Stimulated activated CD4-positive, alpha-beta T cell treated with anti-CD3 and anti-CD28 coated beads, Interleukin-2, amount 100 ng/mL, for 4 hours (primary cell): ENCODE results near the gene OSCAR.
A peak's percentile ranks its signal among the peaks of the same experiment; 100 is the strongest.

Experiments
- DNase-seq: peaks from one replicate; pipeline ENCODE4 v3.0.0-alpha.2; 2020; ENCODE audit warnings: low read depth

OSCAR gene

GRCh38 chr19:54100561-54100960 lies at the start of gene OSCAR:
OSCAR (minus strand) TSS chr19:54100803; CDS start chr19:54100792, 11 bp downstream.
- no peak for DNase-seq

GRCh38 chr19:54149021-54149812 lies 48.6 kb upstream of the OSCAR start:
- no peak for DNase-seq

GRCh38 chr19:54148158-54148557 lies 47.6 kb upstream of the OSCAR start:
- no peak for DNase-seq

- DNase-seq: no peak
These were observed 47.1 kb upstream of the OSCAR start for GRCh38 chr19:54147676-54148075.

- DNase-seq: no peak
These were observed 45.0 kb upstream of the OSCAR start for GRCh38 chr19:54145541-54146158.

GRCh38 chr19:54142166-54142780 lies 41.7 kb upstream of the OSCAR start:
- DNase-seq: no peak

GRCh38 chr19:54141356-54141755 lies 40.8 kb upstream of the OSCAR start:
- DNase-seq: no peak

GRCh38 chr19:54138489-54139256 lies 38.1 kb upstream of the OSCAR start:
- DNase-seq: no peak

- DNase-seq: no peak
These were observed 37.3 kb upstream of the OSCAR start, which contains the start of gene CNOT3 for GRCh38 chr19:54137699-54138488. CNOT3 (plus strand) TSS chr19:54137762; CDS start chr19:54142979, 5,217 bp downstream.

- DNase-seq: peak; percentile 99
These were observed 36.5 kb upstream of the OSCAR start for GRCh38 chr19:54136864-54137698.

- no peak for DNase-seq
These were observed 35.7 kb upstream of the OSCAR start for GRCh38 chr19:54136086-54136863.

- DNase-seq: no peak
These were observed 33.5 kb upstream of the OSCAR start for GRCh38 chr19:54133957-54134590.

- no peak for DNase-seq
These were observed 32.8 kb upstream of the OSCAR start for GRCh38 chr19:54133312-54133956.

- DNase-seq: no peak
These were observed 29.0 kb upstream of the OSCAR start for GRCh38 chr19:54129617-54129996.

GRCh38 chr19:54128796-54129616 lies 28.4 kb upstream of the OSCAR start:
- DNase-seq: no peak

GRCh38 chr19:54128441-54128725 lies 27.8 kb upstream of the OSCAR start:
- DNase-seq: no peak

GRCh38 chr19:54127688-54128440 lies 27.3 kb upstream of the OSCAR start:
- no peak for DNase-seq
